ENCODE measurements around the gene GHR. TPM values are rescaled to one million over a fixed set of nuclear protein-coding genes. Genes with fewer than 3 reads are reported as not detected.
"Not testable (repeated sequence)": the region's sequence is repeated elsewhere in the genome, so short reads cannot be mapped to it uniquely, and the experiment has no call there.

GHR gene
- total RNA-seq, 2 experiments from 2014 or later, result not detected

GRCh38 chr5:42734531-42735058, 311.4 kb downstream of the GHR start:
- H3K4me1 Mint-ChIP-seq (ENCODE audit: low read depth); H3K27ac Mint-ChIP-seq; H3K9me3 Mint-ChIP-seq; DNase-seq; H3K4me3 Mint-ChIP-seq; H3K36me3 Mint-ChIP-seq (ENCODE audit: low read depth); H3K27me3 Mint-ChIP-seq (ENCODE audit: low read depth); intact Hi-C loops (cut with micrococcal nuclease): not testable (repeated sequence)
- CTCF ChIA-PET, result interaction anchor here (1.0 kb wide), 1 partner anchor 11 kb away, joined by 5 read pairs; no protein-coding TSS in a partner anchor

- no peak overlapping the region for H3K4me3 Mint-ChIP-seq
- intact Hi-C loops (cut with micrococcal nuclease), result no loop called here
- H3K27me3 Mint-ChIP-seq (ENCODE audit: low read depth), result no peaks in the 10 kb centered on the region
- no peak overlapping the region for H3K27ac Mint-ChIP-seq
- no peaks in the 10 kb centered on the region for H3K4me1 Mint-ChIP-seq (ENCODE audit: low read depth)
- DNase-seq, result no peak
- no peaks in the 10 kb centered on the region for H3K36me3 Mint-ChIP-seq (ENCODE audit: low read depth)
- peaks cover 2% of the 10 kb centered on the region for H3K9me3 Mint-ChIP-seq
- CTCF ChIA-PET, result no interaction called here
Observed at GRCh38 chr5:42740920-42741319, 317.7 kb downstream of the GHR start.

GRCh38 chr5:42745426-42745825, 322.2 kb downstream of the GHR start:
- Mint-ChIP-seq H3K27me3 (ENCODE audit: low read depth) (no peaks in the 10 kb centered on the region), H3K9me3 (peaks cover 2% of the 10 kb centered on the region), H3K36me3 (ENCODE audit: low read depth) (no peaks in the 10 kb centered on the region), H3K4me1 (ENCODE audit: low read depth) (no peaks in the 10 kb centered on the region), H3K4me3 (no peak overlapping the region), H3K27ac (no peak overlapping the region)
- intact Hi-C loops (cut with micrococcal nuclease), result loop anchor here (1.0 kb wide), 1 partner anchor 144 kb away; no protein-coding TSS in a partner anchor
- DNase-seq, result peak; percentile 18
- CTCF ChIA-PET, result interaction anchor here (0.6 to 1.5 kb wide), 5 partner anchors 9 to 1514 kb away, joined by 3 to 5 read pairs (median 3); no protein-coding TSS in a partner anchor

- H3K36me3 Mint-ChIP-seq (ENCODE audit: low read depth), result no peaks in the 10 kb centered on the region
- no peaks in the 10 kb centered on the region for H3K4me1 Mint-ChIP-seq (ENCODE audit: low read depth)
- CTCF ChIA-PET, result interaction anchor here (1.3 to 1.5 kb wide), 2 partner anchors 8 to 12 kb away, joined by 3 to 5 read pairs; no protein-coding TSS in a partner anchor
- no peak overlapping the region for H3K4me3 Mint-ChIP-seq
- no peak overlapping the region for H3K27ac Mint-ChIP-seq
- H3K9me3 Mint-ChIP-seq, result peaks cover 2% of the 10 kb centered on the region
- intact Hi-C loops (cut with micrococcal nuclease), result loop anchor here (1.0 kb wide), 1 partner anchor 143 kb away; no protein-coding TSS in a partner anchor
- no peaks in the 10 kb centered on the region for H3K27me3 Mint-ChIP-seq (ENCODE audit: low read depth)
- DNase-seq, result no peak
Observed at GRCh38 chr5:42745856-42746255, 322.6 kb downstream of the GHR start.

GRCh38 chr5:42749020-42749419, 325.8 kb downstream of the GHR start:
- intact Hi-C loops (cut with micrococcal nuclease), result no loop called here
- DNase-seq, result no peak

GRCh38 chr5:42750507-42750906, 327.3 kb downstream of the GHR start:
- intact Hi-C loops (cut with micrococcal nuclease), result no loop called here
- CTCF ChIA-PET, result interaction anchor here (1.3 to 1.8 kb wide), 2 partner anchors 17 to 139 kb away, joined by 4 to 5 read pairs; no protein-coding TSS in a partner anchor
- H3K9me3 Mint-ChIP-seq, result no peaks in the 10 kb centered on the region
- no peak overlapping the region for H3K27ac Mint-ChIP-seq
- no peaks in the 10 kb centered on the region for H3K27me3 Mint-ChIP-seq (ENCODE audit: low read depth)
- no peak for DNase-seq
- H3K4me1 Mint-ChIP-seq (ENCODE audit: low read depth), result no peaks in the 10 kb centered on the region
- no peaks in the 10 kb centered on the region for H3K36me3 Mint-ChIP-seq (ENCODE audit: low read depth)
- H3K4me3 Mint-ChIP-seq, result no peak overlapping the region

More at GRCh38 chr5:42749020-42749419, 325.8 kb downstream of the GHR start:
- H3K27ac Mint-ChIP-seq, result no peak overlapping the region
- no peaks in the 10 kb centered on the region for H3K27me3 Mint-ChIP-seq (ENCODE audit: low read depth)
- H3K36me3 Mint-ChIP-seq (ENCODE audit: low read depth), result no peaks in the 10 kb centered on the region
- H3K4me1 Mint-ChIP-seq (ENCODE audit: low read depth), result no peaks in the 10 kb centered on the region
- no peak overlapping the region for H3K4me3 Mint-ChIP-seq
- CTCF ChIA-PET, result no interaction called here
- H3K9me3 Mint-ChIP-seq, result no peaks in the 10 kb centered on the region

GRCh38 chr5:42751044-42751443, 327.8 kb downstream of the GHR start:
- H3K4me3 Mint-ChIP-seq, result no peak overlapping the region
- intact Hi-C loops (cut with micrococcal nuclease), result no loop called here
- no peaks in the 10 kb centered on the region for H3K36me3 Mint-ChIP-seq (ENCODE audit: low read depth)
- H3K9me3 Mint-ChIP-seq, result no peaks in the 10 kb centered on the region
- no peak overlapping the region for H3K27ac Mint-ChIP-seq
- no peaks in the 10 kb centered on the region for H3K27me3 Mint-ChIP-seq (ENCODE audit: low read depth)
- H3K4me1 Mint-ChIP-seq (ENCODE audit: low read depth), result no peaks in the 10 kb centered on the region
- no peak for DNase-seq
- CTCF ChIA-PET, result interaction anchor here (1.3 to 1.8 kb wide), 2 partner anchors 16 to 139 kb away, joined by 4 to 5 read pairs; no protein-coding TSS in a partner anchor

GRCh38 chr5:42753099-42753498, 329.9 kb downstream of the GHR start:
- H3K9me3 Mint-ChIP-seq, result no peaks in the 10 kb centered on the region
- peaks cover 7% of the 10 kb centered on the region for H3K4me1 Mint-ChIP-seq (ENCODE audit: low read depth)
- intact Hi-C loops (cut with micrococcal nuclease), result no loop called here
- CTCF ChIA-PET, result interaction anchor here (1.1 kb wide), 1 partner anchor 41 kb away, joined by 3 read pairs; no protein-coding TSS in a partner anchor
- DNase-seq, result no peak
- H3K4me3 Mint-ChIP-seq, result no peak overlapping the region
- H3K27me3 Mint-ChIP-seq (ENCODE audit: low read depth), result peaks cover 4% of the 10 kb centered on the region
- H3K27ac Mint-ChIP-seq, result no peak overlapping the region
- H3K36me3 Mint-ChIP-seq (ENCODE audit: low read depth), result no peaks in the 10 kb centered on the region

GRCh38 chr5:42756606-42757601, 333.7 kb downstream of the GHR start, which contains the start of gene CCDC152:
CCDC152 (plus strand) TSS chr5:42756818; CDS start chr5:42759122, 2,304 bp downstream.
- H3K27me3 Mint-ChIP-seq (ENCODE audit: low read depth), result peaks cover 7% of the 10 kb centered on the region

GRCh38 chr5:42759456-42759855, 336.2 kb downstream of the GHR start:
- Mint-ChIP-seq H3K9me3 (no peaks in the 10 kb centered on the region), H3K27me3 (ENCODE audit: low read depth) (peaks cover 7% of the 10 kb centered on the region), H3K4me3 (no peak overlapping the region), H3K4me1 (ENCODE audit: low read depth) (peaks cover 9% of the 10 kb centered on the region), H3K36me3 (ENCODE audit: low read depth) (no peaks in the 10 kb centered on the region), H3K27ac (no peak overlapping the region)
- no peak for DNase-seq
- CTCF ChIA-PET, result no interaction called here
- intact Hi-C loops (cut with micrococcal nuclease), result loop anchor here (5.0 kb wide), 2 partner anchors 193 to 283 kb away; partner anchors contain the start of gene ANXA2R

More at GRCh38 chr5:42756606-42757601, 333.7 kb downstream of the GHR start, which contains the start of gene CCDC152:
- intact Hi-C loops (cut with micrococcal nuclease), result loop anchor here (5.0 kb wide), 2 partner anchors 195 to 285 kb away; partner anchors contain the start of gene ANXA2R
- Mint-ChIP-seq H3K36me3 (ENCODE audit: low read depth) (no peaks in the 10 kb centered on the region), H3K9me3 (no peaks in the 10 kb centered on the region), H3K27ac (peak within 1 kb of the TSS; percentile 80), H3K4me1 (ENCODE audit: low read depth) (peaks cover 9% of the 10 kb centered on the region), H3K4me3 (peak within 1 kb of the TSS; percentile 84)
- DNase-seq, result peak; percentile 60
- CTCF ChIA-PET, result interaction anchor here (0.5 to 1.4 kb wide), 2 partner anchors 10 to 1105 kb away, joined by 4 to 5 read pairs; no protein-coding TSS in a partner anchor

GRCh38 chr5:42760426-42760825, 337.2 kb downstream of the GHR start:
- no peaks in the 10 kb centered on the region for H3K36me3 Mint-ChIP-seq (ENCODE audit: low read depth)
- CTCF ChIA-PET, result no interaction called here
- DNase-seq, result no peak
- H3K9me3 Mint-ChIP-seq, result no peaks in the 10 kb centered on the region
- intact Hi-C loops (cut with micrococcal nuclease), result no loop called here
- H3K4me3 Mint-ChIP-seq, result no peak overlapping the region
- H3K27ac Mint-ChIP-seq, result no peak overlapping the region
- H3K27me3 Mint-ChIP-seq (ENCODE audit: low read depth), result peaks cover 7% of the 10 kb centered on the region
- H3K4me1 Mint-ChIP-seq (ENCODE audit: low read depth), result peaks cover 9% of the 10 kb centered on the region

- Mint-ChIP-seq H3K36me3 (ENCODE audit: low read depth) (no peaks in the 10 kb centered on the region), H3K27me3 (ENCODE audit: low read depth) (peaks cover 7% of the 10 kb centered on the region), H3K4me1 (ENCODE audit: low read depth) (peaks cover 9% of the 10 kb centered on the region), H3K27ac (no peak overlapping the region), H3K9me3 (no peaks in the 10 kb centered on the region), H3K4me3 (no peak overlapping the region)
- no peak for DNase-seq
- CTCF ChIA-PET, result no interaction called here
- intact Hi-C loops (cut with micrococcal nuclease), result no loop called here
Observed at GRCh38 chr5:42761791-42762190, 338.6 kb downstream of the GHR start.

All from activated naive CD4-positive, alpha-beta T cell treated with anti-CD3 and anti-CD28 coated beads for 36 hours (primary cell).